AG04449 (cell line): ENCODE data around the gene EHD2.
"Not testable (repeated sequence)": the region's sequence is repeated elsewhere in the genome, so short reads cannot be mapped to it uniquely, and the experiment has no call there.

ENCODE experiments used
- CTCF ChIA-PET: fragments of 350-600 bp; formaldehyde crosslinking; extraction: SDS; loops from one replicate; lab custom pipeline; 2021; ENCODE audit warnings: antibody characterized with exemption; lab: Yijun Ruan, JAX
- POLR2A ChIA-PET: fragments of 400-600, 350-600 bp; formaldehyde crosslinking; extraction: SDS; loops from one replicate; lab custom pipeline; 2020; ENCODE audit warnings: antibody characterized with exemption, inconsistent platforms; lab: Yijun Ruan, JAX
- DNase-seq: peaks from one replicate; pipeline ENCODE4 v3.0.0-alpha.2; 2010; ENCODE audit warnings: low read depth, low spot score
- H3K4me3 ChIP-seq: 2 replicates; pipeline ENCODE4 v1.5.1; 2011; ENCODE audit warnings: low read depth, mild to moderate bottlenecking, control low read depth, low read length
- TF ChIP-seq, protein P1 (sequence below): IDR thresholded peaks from one replicate; pipeline ENCODE4 v1.5.1; 2011; ENCODE audit warnings: mild to moderate bottlenecking, moderate library complexity, low read length, control low read depth, inconsistent platforms; ENCODE audit not compliant: insufficient read depth; ENCODE audit errors: missing control alignments

EHD2 gene

DNA sequence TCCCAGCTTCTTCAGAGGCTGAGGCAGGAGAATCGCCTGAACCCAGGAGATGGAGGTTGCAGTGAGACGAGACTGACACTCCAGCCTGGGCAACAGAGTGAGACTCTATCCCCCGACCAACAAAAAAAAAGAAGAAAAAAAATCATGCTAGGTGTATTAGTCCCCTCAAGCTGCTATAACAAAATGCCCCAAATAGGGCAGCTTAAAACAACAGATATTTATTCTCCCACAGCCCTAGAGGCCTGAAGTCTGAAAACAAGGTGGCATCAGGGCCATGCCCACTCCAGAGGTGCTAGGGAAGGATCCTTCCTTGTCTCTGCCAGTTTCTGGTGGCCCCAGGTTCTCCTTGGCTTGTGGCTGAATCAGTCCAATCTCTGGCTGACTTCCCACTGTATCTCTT lies 8.6 kb upstream of the EHD2 start:
- DNase-seq, result no peak
- no peak overlapping the region for H3K4me3 ChIP-seq
- ChIA-PET POLR2A (interaction anchor here (0.8 kb wide), 1 partner anchor 268 kb away, joined by 3 read pairs; no protein-coding TSS in a partner anchor), CTCF (interaction anchor here (1.0 to 23.7 kb wide), 9 partner anchors 8 to 278 kb away, joined by 3 to 867 read pairs (median 9); partner anchors contain the start of genes EHD2 and KPTN)
- TF ChIP-seq, protein P1, sequence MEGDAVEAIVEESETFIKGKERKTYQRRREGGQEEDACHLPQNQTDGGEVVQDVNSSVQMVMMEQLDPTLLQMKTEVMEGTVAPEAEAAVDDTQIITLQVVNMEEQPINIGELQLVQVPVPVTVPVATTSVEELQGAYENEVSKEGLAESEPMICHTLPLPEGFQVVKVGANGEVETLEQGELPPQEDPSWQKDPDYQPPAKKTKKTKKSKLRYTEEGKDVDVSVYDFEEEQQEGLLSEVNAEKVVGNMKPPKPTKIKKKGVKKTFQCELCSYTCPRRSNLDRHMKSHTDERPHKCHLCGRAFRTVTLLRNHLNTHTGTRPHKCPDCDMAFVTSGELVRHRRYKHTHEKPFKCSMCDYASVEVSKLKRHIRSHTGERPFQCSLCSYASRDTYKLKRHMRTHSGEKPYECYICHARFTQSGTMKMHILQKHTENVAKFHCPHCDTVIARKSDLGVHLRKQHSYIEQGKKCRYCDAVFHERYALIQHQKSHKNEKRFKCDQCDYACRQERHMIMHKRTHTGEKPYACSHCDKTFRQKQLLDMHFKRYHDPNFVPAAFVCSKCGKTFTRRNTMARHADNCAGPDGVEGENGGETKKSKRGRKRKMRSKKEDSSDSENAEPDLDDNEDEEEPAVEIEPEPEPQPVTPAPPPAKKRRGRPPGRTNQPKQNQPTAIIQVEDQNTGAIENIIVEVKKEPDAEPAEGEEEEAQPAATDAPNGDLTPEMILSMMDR, result no peak

DNA sequence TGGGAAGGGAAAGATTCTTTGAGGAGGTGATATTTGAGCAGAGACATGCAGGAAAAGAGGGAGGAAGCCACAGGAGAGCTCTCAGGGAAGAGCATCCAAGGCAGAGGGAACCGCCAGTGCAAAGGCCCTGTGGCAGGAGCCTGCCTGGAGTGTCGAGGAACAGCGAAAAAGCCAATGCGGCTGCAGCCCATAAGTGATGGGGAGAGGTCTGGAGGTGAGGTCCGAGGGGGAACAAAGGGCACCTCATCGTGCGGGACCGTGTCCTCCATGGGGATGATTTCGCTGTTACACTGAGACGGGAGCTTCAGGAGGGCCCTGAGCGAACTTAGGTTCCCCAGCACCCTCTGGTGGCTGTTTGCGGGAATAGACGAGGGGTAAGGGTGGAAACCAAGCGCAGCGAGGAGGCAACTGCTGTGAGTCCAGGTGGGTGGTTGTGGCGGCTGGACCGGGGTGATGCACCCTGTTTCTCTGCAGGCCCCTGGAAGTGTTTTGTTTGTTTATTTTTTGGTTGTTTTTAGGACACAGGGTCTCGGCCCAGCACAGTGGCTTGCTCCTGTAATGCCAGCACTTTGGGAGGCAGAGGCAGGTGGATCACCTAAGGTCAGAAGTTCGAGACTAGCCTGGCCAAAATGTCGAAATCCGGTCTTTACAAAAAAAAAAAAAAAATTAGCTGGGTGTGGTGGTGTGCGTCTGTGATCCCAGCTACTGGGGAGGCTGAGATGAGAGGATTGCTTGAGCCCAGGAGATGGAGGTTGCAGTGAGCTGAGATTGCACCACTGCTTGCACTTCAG lies 5.9 kb upstream of the EHD2 start:
- TF ChIP-seq, protein P1, result peak; percentile 94
- ChIA-PET POLR2A (interaction anchor here (0.9 to 1.3 kb wide), 3 partner anchors 12 to 40 kb away, joined by 3 to 4 read pairs (median 3); no protein-coding TSS in a partner anchor), CTCF (interaction anchor here (0.6 to 23.7 kb wide), 42 partner anchors 8 to 425 kb away, joined by 3 to 867 read pairs (median 5); partner anchors contain the start of genes DHX34, KPTN, NAPA and NOP53)
- no peak for DNase-seq
- no peak overlapping the region for H3K4me3 ChIP-seq

DNA sequence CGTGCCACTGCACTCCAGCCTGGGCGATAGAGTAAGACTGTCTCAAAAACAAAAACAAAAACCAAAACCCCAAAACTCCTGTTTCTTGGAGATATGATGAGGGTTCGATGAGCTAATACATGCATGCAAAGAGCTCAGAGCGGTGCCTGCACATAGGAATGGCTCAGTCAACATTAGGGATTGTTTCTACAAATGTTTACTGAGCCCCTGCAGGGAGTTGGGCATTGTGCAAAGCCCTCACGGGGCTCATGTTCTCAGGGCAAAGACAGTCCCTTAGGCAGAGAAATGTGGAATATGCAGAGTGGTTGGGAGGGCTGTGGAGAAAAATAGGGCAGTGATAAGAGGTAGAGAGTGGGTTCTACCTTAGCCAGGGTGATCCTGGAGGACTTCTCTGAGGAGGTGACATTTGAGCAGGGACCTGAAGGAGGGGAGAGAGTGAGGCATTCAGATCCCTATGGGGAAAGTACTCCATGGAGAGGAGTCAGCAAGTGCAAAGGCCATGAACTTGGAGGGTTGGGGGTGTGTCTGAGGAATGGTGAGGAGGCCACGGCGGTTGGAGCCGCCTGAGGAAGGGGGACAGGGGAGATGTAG lies 1.5 kb upstream of the EHD2 start:
- DNase-seq, result no peak
- POLR2A ChIA-PET, result interaction anchor here (1.2 to 2.4 kb wide), 2 partner anchors 33 to 66 kb away, joined by 3 to 65 read pairs; partner anchors contain the start of genes NOP53 and SELENOW
- TF ChIP-seq, protein P1, result no peak

DNA sequence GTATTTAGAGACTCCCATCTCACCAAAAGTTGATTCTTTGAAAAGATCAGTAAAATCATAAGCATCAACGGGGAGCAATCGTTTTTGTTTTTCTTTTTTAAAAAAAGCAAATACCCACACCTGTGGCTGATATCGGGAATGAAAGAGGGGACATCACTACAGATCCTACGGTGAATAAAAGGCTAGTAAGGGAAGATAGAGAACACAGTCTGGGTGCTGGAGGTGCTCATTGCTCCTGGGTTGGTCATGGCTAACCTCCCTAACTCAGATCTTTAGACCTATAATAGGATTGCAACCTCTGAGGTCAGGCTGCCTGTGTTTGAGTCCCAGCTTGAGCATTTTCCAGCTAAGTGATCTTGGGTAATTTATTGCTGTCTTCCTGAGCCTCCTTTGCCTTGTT lies 1.1 kb downstream of the EHD2 start:
- TF ChIP-seq, protein P1, result no peak
- ChIA-PET CTCF (interaction anchor here (0.5 to 23.7 kb wide), 15 partner anchors 10 to 279 kb away, joined by 3 to 867 read pairs (median 10); partner anchors contain the start of gene NOP53), POLR2A (interaction anchor here (0.6 to 2.4 kb wide), 7 partner anchors 9 to 51 kb away, joined by 3 to 65 read pairs (median 4); partner anchors contain the start of gene NOP53)
- peak overlapping the region; percentile 95 for H3K4me3 ChIP-seq
- no peak for DNase-seq

More for the DNA sequence above, 1.5 kb upstream of the EHD2 start:
- no peak overlapping the region for H3K4me3 ChIP-seq
- CTCF ChIA-PET, result interaction anchor here (1.0 to 23.7 kb wide), 25 partner anchors 8 to 276 kb away, joined by 3 to 867 read pairs (median 10); partner anchors contain the start of genes KPTN and NOP53

DNA sequence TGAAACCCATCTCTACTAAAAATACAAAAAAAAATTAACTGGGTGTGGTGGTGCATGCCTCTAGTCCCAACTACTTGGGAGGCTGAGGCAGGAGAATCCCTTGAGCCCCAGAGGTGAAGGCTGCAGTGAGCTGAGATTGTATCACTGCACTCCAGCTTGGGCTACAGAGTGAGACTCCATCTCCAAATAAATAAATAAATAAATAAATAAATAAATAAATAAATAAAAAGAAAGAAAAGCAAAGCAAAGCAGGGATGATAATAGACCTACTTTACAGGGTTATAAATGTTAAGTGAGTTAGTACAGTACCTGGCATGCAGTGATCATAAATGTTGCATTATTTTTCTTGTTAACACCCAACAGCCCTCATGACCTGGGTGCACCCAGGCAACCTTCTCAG lies 1.6 kb downstream of the EHD2 start:
- H3K4me3 ChIP-seq, result peak overlapping the region; percentile 95
- CTCF ChIA-PET, result interaction anchor here (1.0 to 23.7 kb wide), 12 partner anchors 11 to 279 kb away, joined by 3 to 867 read pairs (median 14); partner anchors contain the start of gene NOP53
- not testable (repeated sequence) for DNase-seq
- POLR2A ChIA-PET, result interaction anchor here (0.6 to 1.2 kb wide), 4 partner anchors 9 to 50 kb away, joined by 3 to 4 read pairs (median 3); no protein-coding TSS in a partner anchor

DNA sequence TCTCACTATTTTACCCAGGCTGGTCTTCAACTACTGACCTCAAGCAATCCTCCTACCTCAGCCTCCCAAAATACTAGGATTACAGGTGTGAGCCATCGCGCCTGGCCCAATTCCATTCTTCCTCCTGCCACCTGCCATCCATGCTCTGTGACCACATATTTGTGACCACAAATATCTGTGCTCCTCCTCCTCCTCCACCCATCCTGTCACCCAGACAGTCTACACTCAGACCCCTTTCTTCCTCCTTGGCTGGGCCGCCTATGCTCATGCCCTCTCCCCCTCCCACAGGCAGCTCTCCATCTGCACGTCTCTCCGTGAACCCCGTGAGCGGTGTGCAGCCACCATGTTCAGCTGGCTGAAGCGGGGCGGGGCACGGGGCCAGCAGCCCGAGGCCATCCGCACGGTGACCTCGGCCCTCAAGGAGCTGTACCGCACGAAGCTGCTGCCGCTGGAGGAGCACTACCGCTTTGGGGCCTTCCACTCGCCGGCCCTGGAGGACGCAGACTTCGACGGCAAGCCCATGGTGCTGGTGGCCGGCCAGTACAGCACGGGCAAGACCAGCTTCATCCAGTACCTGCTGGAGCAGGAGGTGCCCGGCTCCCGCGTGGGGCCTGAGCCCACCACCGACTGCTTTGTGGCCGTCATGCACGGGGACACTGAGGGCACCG lies 3.2 kb downstream of the EHD2 start:
- peak overlapping the region; percentile 9 for H3K4me3 ChIP-seq
- TF ChIP-seq, protein P1, result no peak
- ChIA-PET POLR2A (interaction anchor here (0.7 to 3.6 kb wide), 5 partner anchors 8 to 29 kb away, joined by 3 to 75 read pairs (median 5); partner anchors contain the start of gene NOP53), CTCF (interaction anchor here (1.3 to 23.7 kb wide), 8 partner anchors 9 to 281 kb away, joined by 4 to 867 read pairs (median 33); partner anchors contain the start of gene NOP53)
- DNase-seq, result no peak

DNA sequence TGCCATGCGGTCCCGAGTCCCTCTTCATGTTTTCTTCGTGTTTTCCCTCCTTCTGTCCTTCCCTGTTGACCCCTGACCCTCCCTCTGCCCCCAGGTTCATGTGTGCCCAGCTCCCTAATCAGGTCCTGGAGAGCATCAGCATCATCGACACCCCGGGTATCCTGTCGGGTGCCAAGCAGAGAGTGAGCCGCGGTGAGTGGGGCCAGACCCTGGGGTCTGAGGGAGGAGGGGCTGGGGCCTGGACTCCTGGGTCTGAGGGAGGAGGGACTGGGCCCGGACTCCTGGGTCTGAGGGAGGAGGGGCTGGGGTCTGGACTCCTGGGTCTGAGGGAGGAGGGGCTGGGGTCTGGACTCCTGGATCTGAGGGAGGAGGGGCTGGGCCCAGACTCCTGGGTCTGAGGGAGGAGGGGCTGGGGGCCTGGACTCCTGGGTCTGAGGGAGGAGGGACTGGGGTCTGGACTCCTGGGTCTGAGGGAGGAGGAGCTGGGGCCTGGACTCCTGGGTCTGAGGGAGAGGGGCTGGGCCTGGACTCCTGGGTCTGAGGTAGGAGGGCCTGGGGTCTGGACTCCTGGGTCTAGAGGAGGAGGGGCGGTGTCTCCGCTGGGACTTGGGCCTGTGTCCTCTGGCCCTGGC lies 5.3 kb downstream of the EHD2 start:
- not testable (repeated sequence) for DNase-seq
- POLR2A ChIA-PET, result interaction anchor here (0.9 to 3.6 kb wide), 10 partner anchors 8 to 39 kb away, joined by 3 to 75 read pairs (median 5); partner anchors contain the start of gene NOP53
- CTCF ChIA-PET, result interaction anchor here (0.7 to 23.7 kb wide), 6 partner anchors 11 to 283 kb away, joined by 3 to 867 read pairs (median 10); partner anchors contain the start of gene NOP53
- peak overlapping the region; percentile 31 for H3K4me3 ChIP-seq
